Measurements from ENCODE around the gene NACC1. TPM values are rescaled to one million over a fixed set of nuclear protein-coding genes. Genes with fewer than 3 reads are reported as not detected.

The NACC1 gene
- total RNA-seq, 2 experiments from 2014 or later = 82.2 to 96.0 TPM

DNA sequence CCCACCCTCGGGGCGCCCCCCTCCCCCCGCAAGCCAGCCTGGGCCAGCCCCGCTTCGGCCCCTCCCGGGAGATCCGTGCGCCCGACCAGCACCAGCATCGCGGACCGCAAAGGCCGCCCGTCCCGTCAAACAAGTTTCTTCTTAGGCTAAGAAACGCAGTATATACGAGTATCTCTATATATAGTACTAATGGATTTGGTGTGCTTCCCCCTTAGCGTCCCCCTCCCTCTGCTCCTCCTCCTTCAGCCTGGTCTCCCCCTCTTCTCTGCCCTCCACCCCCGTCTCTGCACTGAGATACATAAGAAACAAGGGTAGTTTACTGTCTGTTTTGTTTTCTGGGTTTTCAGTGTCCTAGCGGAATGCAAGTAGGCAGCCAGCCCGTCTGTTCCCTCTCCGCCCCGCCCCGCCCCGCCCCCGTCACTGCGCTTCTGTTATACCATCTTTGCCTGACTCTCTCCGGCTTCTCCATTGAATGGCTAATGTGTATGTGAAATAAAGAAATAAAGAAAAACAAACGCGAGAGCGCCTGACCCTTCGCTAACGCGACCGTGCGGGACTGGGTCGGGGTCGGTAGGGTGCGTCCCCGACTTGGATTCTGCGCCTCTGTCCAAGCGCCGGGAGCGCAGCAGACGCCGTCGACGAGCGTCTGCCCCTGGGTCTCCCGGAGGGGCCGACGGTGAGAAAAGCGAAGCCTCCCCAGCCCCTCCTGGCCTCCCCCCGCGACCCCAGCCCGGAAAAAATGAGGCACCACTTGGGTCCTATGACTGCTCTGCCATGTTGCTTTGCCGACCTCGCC, 19.6 kb upstream of the NACC1 start:
- peaks cover 5% of the 10 kb centered on the region for H3K36me3 Mint-ChIP-seq
- H3K4me1 Mint-ChIP-seq = peaks cover 42% of the 10 kb centered on the region
- peaks cover 49% of the 10 kb centered on the region for H3K27me3 Mint-ChIP-seq
- DNase-seq (no peak), ATAC-seq (no peak)
- CTCF ChIA-PET = interaction anchor here (1.4 kb wide), 1 partner anchor 133 kb away, joined by 9 read pairs; no protein-coding TSS in a partner anchor
- H3K27ac Mint-ChIP-seq = peak overlapping the region; percentile 59
- peaks cover 4% of the 10 kb centered on the region for H3K9me3 Mint-ChIP-seq (ENCODE audit: low read depth)
- H3K4me3 Mint-ChIP-seq = no peak overlapping the region

DNA sequence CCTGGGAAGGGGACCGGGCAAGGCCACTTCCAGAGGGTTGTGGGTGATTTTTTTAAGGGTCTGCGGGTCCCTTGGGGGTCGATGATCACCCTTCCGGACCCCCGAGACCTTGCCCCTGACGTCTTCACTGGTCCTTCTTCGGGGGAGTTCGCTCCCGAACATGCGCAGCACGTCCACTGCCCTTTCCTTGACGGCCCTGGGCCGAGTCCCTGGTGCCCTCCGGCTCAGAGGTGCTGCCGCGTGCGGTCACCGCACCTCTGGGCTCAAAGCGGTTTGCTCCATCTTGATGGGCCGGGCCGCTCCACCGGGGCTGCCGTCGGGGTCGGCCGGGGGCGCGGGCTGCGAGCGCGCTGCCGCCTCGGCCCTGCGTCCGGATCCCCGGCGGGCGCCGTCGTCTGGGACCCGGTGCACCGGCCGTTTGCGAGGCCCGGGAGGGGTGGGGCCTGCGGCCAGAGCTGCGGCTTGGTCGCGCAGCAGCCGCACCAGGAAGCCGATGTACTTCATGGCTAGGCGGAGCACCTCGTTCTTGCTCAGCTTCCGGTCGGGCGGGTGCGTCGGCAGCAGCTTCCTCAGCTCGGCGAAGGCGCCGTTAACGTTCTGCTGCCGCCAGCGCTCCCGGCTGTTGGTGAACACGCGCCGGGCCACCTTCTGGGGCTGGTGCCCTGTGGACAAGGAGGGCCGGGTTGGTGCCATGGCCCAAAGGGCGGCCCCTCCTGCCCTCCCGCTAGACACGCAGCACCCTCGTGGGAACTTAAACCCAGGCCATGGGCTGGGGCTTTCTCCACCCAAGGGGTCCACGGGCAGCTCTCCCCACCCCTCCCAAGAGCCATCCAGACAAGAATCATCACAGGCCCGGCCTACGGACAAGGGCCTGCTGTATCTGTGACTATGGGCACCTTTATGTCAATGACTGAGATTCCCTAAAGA, 18.7 kb upstream of the NACC1 start:
- H3K36me3 Mint-ChIP-seq = peaks cover 5% of the 10 kb centered on the region
- H3K4me1 Mint-ChIP-seq = peaks cover 43% of the 10 kb centered on the region

GRCh38 chr19:13100031-13100588, 18.0 kb upstream of the NACC1 start:
- Mint-ChIP-seq H3K4me1 (peaks cover 45% of the 10 kb centered on the region), H3K27me3 (peaks cover 37% of the 10 kb centered on the region), H3K9me3 (ENCODE audit: low read depth) (peaks cover 4% of the 10 kb centered on the region), H3K4me3 (peak overlapping the region; percentile 64), H3K36me3 (peaks cover 5% of the 10 kb centered on the region), H3K27ac (peak overlapping the region; percentile 93)
- CTCF ChIA-PET = interaction anchor here (0.9 to 1.4 kb wide), 7 partner anchors 39 to 163 kb away, joined by 3 to 9 read pairs (median 4); no protein-coding TSS in a partner anchor
- peak; percentile 88 for DNase-seq
- ATAC-seq = peak; percentile 72

More for the DNA sequence above, 18.7 kb upstream of the NACC1 start:
- peak overlapping the region; percentile 64 for H3K4me3 Mint-ChIP-seq
- peak; percentile 87 for DNase-seq
- ATAC-seq = peak; percentile 63
- CTCF ChIA-PET = interaction anchor here (0.7 to 1.4 kb wide), 7 partner anchors 10 to 134 kb away, joined by 3 to 9 read pairs (median 4); no protein-coding TSS in a partner anchor
- H3K9me3 Mint-ChIP-seq (ENCODE audit: low read depth) = peaks cover 4% of the 10 kb centered on the region
- H3K27me3 Mint-ChIP-seq = peaks cover 44% of the 10 kb centered on the region
- H3K27ac Mint-ChIP-seq = peak overlapping the region; percentile 93

- no peak overlapping the region for H3K4me3 Mint-ChIP-seq
- no peak for DNase-seq
- peaks cover 46% of the 10 kb centered on the region for H3K4me1 Mint-ChIP-seq
- peaks cover 4% of the 10 kb centered on the region for H3K9me3 Mint-ChIP-seq (ENCODE audit: low read depth)
- H3K27me3 Mint-ChIP-seq = peaks cover 31% of the 10 kb centered on the region
- H3K36me3 Mint-ChIP-seq = peaks cover 5% of the 10 kb centered on the region
- ATAC-seq = no peak
- CTCF ChIA-PET = interaction anchor here (0.8 to 1.2 kb wide), 4 partner anchors 31 to 162 kb away, joined by 3 read pairs; no protein-coding TSS in a partner anchor
- no peak overlapping the region for H3K27ac Mint-ChIP-seq
Measured at GRCh38 chr19:13100841-13101589, 17.0 kb upstream of the NACC1 start.

DNA sequence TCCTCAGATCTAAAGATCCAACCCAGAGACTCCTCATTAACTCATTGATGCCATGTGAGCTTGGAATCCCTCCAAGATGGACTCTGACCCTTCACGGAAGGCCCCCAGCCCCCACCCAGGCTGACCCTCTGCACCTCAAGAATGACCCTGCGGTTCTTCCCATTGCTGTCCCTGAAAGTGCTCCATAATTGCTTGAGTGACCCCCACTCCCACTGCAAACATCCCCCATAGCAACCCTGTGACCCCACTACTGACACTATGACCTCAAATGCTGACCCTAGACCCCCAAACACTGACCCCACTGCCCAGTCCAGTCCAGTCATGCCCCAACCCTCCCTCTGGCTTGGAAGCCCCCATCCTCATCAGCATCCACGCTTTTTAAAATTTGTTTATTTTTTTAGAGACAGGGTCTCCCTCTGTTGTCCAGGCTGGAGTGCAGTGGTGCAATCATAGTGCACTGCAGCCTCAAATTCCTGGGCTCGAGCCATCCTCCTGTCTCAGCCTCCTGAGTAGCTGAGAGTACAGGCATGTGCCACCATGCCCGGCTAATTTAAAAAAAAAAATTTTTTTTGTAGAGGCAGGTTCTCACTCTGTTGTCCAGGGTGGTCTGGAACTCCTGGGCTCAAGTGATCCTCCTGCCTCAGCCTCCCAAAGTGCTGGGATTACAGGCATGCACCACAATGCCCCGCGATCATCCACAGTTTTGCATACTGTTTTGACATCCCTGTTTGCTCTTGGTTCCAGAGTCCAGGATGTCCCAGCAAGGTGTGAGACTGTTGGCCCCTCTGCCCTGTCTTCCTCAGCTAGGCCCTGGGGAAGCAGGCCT, 16.3 kb upstream of the NACC1 start:
- DNase-seq (no peak), ATAC-seq (no peak)
- Mint-ChIP-seq H3K27me3 (peaks cover 24% of the 10 kb centered on the region), H3K4me3 (no peak overlapping the region), H3K9me3 (ENCODE audit: low read depth) (peaks cover 4% of the 10 kb centered on the region), H3K36me3 (peaks cover 5% of the 10 kb centered on the region), H3K4me1 (peaks cover 43% of the 10 kb centered on the region), H3K27ac (no peak overlapping the region)
- CTCF ChIA-PET = interaction anchor here (0.8 to 1.0 kb wide), 3 partner anchors 31 to 124 kb away, joined by 3 read pairs; no protein-coding TSS in a partner anchor

DNA sequence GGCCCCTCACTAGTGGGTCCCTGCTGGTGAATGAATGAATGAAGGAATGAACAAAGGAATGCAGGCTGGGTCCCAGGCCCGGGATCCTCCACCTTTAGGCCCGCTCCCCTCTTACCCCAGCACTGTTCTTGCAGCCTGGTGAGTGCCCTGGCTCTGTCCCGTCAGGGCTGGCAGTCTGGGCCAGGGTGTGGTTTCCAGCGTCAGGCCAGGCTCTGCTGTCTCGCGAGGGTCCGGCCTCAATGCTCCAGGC, 15.7 kb upstream of the NACC1 start:
- peaks cover 38% of the 10 kb centered on the region for H3K4me1 Mint-ChIP-seq
- no peak overlapping the region for H3K27ac Mint-ChIP-seq
- peaks cover 4% of the 10 kb centered on the region for H3K9me3 Mint-ChIP-seq (ENCODE audit: low read depth)
- CTCF ChIA-PET = no interaction called here
- peaks cover 5% of the 10 kb centered on the region for H3K36me3 Mint-ChIP-seq
- no peak for DNase-seq
- no peak for ATAC-seq
- peaks cover 18% of the 10 kb centered on the region for H3K27me3 Mint-ChIP-seq
- no peak overlapping the region for H3K4me3 Mint-ChIP-seq

DNA sequence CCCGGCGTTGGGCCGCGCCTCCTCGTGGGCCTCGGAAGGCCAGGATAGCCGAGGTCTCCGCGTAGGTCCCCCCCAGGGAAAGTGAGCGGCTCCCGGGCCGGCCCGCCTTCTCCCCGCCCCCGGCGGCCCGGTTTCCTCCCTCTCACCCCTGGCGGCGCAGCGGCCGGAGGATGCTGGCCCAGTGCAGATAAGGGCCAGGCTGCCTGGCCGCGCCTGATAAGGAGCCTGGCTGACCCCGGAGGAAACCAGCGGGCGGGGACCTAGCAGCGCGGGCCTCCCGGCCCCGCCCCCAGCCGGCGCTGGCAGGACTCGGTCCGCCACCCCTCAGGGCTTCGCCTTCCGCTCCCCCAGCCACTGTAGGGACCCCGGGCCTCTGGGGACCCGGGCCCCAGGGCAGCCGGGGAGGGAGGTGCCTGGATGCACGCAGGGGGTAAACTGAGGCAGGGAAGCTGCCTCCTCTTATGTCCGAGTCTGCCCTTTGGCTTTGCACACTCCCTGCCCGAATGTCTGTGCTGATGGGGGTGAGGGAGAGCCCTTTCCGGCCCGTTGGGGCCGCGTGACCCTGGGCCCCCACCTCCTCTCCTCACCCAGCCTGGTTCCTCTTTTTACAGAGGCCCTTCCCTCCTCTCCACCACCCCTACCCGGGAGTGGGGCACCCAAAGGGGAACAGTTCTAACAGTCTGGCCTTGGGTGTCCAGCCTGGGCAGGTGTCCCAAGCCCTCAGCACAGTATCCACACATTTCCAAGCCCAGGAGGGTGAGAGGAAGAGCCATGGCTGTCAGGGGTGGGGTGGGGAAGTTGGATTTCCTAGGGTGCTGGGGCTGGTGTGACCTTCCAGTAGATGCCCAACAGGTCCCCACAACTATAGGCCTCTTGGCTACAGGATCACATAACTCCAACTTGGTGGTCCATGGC, 15.1 kb upstream of the NACC1 start, which contains the start of gene LYL1:
LYL1 (minus strand) TSS at position 193 of the 915 bp plus-strand sequence. CDS start 1,687 bp downstream, outside the sequence.
- H3K4me3 Mint-ChIP-seq = no peak within 1 kb of the TSS
- H3K36me3 Mint-ChIP-seq = peaks cover 9% of the 10 kb centered on the region
- H3K9me3 Mint-ChIP-seq (ENCODE audit: low read depth) = peaks cover 4% of the 10 kb centered on the region
- CTCF ChIA-PET = interaction anchor here (0.9 to 5.1 kb wide), 6 partner anchors 9 to 138 kb away, joined by 3 to 33 read pairs (median 14); partner anchors contain the start of genes NACC1 and TRMT1
- no peak within 1 kb of the TSS for H3K27ac Mint-ChIP-seq
- peaks cover 38% of the 10 kb centered on the region for H3K4me1 Mint-ChIP-seq
- DNase-seq (no peak), ATAC-seq (no peak)
- peaks cover 14% of the 10 kb centered on the region for H3K27me3 Mint-ChIP-seq

GRCh38 chr19:13103581-13104359, 14.3 kb upstream of the NACC1 start:
- CTCF ChIA-PET = interaction anchor here (0.6 to 5.1 kb wide), 17 partner anchors 10 to 139 kb away, joined by 3 to 33 read pairs (median 5); partner anchors contain the start of genes NACC1 and TRMT1
- H3K27ac Mint-ChIP-seq = no peak overlapping the region

GRCh38 chr19:13104360-13104847, 13.7 kb upstream of the NACC1 start:
- peaks cover 4% of the 10 kb centered on the region for H3K9me3 Mint-ChIP-seq (ENCODE audit: low read depth)

More at GRCh38 chr19:13103581-13104359, 14.3 kb upstream of the NACC1 start:
- peaks cover 9% of the 10 kb centered on the region for H3K36me3 Mint-ChIP-seq
- ATAC-seq (no peak), DNase-seq (no peak)
- H3K9me3 Mint-ChIP-seq (ENCODE audit: low read depth) = peaks cover 4% of the 10 kb centered on the region
- H3K4me3 Mint-ChIP-seq = peak overlapping the region; percentile 78
- peaks cover 33% of the 10 kb centered on the region for H3K4me1 Mint-ChIP-seq
- peaks cover 8% of the 10 kb centered on the region for H3K27me3 Mint-ChIP-seq

More at GRCh38 chr19:13104360-13104847, 13.7 kb upstream of the NACC1 start:
- peaks cover 30% of the 10 kb centered on the region for H3K4me1 Mint-ChIP-seq
- ATAC-seq = peak; percentile 38
- H3K27me3 Mint-ChIP-seq = peaks cover 5% of the 10 kb centered on the region
- DNase-seq = peak; percentile 72
- CTCF ChIA-PET = interaction anchor here (0.6 to 5.1 kb wide), 19 partner anchors 10 to 139 kb away, joined by 3 to 33 read pairs (median 6); partner anchors contain the start of genes IER2, NACC1, STX10 and TRMT1
- peak overlapping the region; percentile 78 for H3K4me3 Mint-ChIP-seq
- peaks cover 10% of the 10 kb centered on the region for H3K36me3 Mint-ChIP-seq
- H3K27ac Mint-ChIP-seq = peak overlapping the region; percentile 83

All from activated CD8-positive, alpha-beta memory T cell treated with anti-CD3 and anti-CD28 coated beads, Interleukin-2, amount 10 ng/mL, durations not matched to agents 7 days and 5 days (primary cell).